Activated CD4-positive, alpha-beta T cell treated with anti-CD3 and anti-CD28 coated beads, Interleukin-2, amount 50 U/mL, for 24 hours (primary cell): ENCODE data around the gene PIK3C3.
"Not testable (repeated sequence)": the region's sequence is repeated elsewhere in the genome, so short reads cannot be mapped to it uniquely, and the experiment has no call there.

Source experiments
- DNase-seq, 2 donors: peaks; one replicate each; pipeline ENCODE4 v3.0.0-alpha.2; 2020; ENCODE audit warnings: low read depth in 1 of 2, low spot score in 1 of 2

The PIK3C3 gene

GRCh38 chr18:41965634-41966255, 10.7 kb downstream of the PIK3C3 start:
- DNase-seq, result no peak

DNA sequence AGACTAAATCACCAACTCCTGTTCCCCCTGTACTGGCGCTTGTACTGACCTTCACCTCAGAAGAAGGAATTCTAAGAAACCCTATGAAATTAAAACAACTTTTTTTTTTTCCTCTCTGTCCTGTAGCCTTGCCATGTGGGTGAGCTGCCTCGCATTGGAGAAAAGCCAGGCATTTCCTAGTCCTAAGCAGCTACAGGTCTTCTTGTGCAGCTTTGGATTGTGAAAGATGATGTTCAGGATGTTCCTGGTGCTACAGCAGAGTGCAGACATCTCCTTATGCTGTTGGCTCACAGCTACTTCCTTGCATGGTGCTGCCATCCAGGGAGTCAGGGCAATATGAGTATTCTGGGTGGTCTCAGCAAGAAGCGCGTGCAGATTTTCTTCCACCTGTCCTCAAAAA, 11.9 kb downstream of the PIK3C3 start:
- DNase-seq, result no peak

GRCh38 chr18:41967680-41968079, 12.6 kb downstream of the PIK3C3 start:
- DNase-seq, result no peak

GRCh38 chr18:41969881-41970280, 14.8 kb downstream of the PIK3C3 start:
- no peak for DNase-seq

DNA sequence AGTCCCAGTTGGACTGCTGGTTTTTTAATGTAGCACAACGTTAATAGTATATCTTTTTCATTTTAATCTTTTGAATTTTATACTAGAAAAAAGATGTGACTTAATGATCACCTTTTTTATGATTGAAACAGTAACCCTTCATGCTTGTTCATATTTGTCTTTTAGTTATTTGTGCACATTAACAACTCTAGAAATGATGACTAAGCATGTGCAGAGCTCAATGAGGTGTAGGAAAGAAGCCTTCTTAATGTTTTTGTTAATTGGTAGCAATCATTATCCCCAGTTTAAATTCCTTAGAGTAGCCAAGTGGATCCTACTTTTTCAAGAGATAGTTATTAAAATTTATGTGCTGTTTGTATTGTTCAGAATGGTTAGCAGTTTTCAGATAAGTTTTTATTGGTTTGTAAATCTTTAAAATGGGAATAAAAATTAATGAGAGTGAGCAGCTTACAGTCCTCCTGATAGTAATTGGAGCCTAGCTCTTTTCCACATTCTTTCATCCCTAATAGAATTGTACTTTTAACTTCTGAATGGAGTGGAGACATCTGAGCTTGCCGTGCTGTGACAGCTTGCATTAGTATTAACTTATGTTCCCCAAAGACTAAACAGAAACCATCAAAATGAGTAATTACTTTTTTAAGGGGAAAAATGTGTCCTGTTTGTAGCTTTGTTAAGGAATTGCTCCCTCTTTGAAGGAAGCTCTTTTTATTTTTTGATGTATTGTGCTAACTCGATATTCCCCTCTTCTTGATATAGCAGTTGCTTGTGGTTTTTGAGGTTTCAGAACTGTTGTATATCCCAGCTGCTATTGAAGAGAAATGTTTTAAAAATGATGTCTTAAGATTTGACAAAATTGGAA, 17.3 kb downstream of the PIK3C3 start:
- no peak for DNase-seq

- no peak for DNase-seq
Measured at GRCh38 chr18:41973983-41974382, 18.9 kb downstream of the PIK3C3 start.

DNA sequence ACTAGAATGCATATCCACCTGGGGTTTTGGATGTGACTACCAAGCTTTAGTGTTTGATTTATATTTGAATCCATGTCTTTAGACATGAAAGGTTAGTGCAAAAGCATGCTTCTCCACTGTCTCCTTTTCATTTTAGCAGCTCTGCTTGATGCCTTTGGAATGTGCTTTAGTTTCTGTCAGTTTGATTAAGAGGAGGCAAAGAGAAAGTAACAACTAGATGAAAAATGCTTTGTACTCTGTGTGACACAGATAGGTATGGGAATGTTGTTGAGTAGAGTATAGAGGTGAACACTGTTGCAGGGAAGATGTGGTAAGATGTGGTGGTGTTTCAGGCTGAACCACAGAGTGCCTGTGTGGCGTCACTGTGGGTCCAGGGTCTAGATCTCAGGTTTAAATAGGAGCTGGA, 19.8 kb downstream of the PIK3C3 start:
- DNase-seq, result no peak

- DNase-seq, result no peak
Measured at GRCh38 chr18:41975284-41975683, 20.2 kb downstream of the PIK3C3 start.

DNA sequence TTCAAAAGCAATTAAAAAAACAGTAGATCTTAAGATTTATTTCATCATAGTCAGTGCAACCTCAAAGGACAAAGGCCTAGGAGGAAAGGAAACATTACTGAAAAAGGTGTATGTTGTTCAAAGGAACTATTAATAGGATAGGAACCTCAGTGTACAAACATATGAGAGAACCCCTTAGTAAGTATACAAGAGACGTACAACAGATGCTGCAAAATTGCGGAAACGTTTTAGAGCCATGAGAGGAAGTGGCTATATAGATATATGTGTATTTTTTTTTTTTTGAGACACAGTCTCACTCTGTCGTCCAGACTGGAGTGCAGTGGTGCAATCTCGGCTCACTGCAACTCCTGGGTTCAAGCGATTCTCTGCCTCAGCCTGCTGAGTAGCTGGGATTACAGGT, 22.2 kb downstream of the PIK3C3 start:
- DNase-seq, result no peak

DNA sequence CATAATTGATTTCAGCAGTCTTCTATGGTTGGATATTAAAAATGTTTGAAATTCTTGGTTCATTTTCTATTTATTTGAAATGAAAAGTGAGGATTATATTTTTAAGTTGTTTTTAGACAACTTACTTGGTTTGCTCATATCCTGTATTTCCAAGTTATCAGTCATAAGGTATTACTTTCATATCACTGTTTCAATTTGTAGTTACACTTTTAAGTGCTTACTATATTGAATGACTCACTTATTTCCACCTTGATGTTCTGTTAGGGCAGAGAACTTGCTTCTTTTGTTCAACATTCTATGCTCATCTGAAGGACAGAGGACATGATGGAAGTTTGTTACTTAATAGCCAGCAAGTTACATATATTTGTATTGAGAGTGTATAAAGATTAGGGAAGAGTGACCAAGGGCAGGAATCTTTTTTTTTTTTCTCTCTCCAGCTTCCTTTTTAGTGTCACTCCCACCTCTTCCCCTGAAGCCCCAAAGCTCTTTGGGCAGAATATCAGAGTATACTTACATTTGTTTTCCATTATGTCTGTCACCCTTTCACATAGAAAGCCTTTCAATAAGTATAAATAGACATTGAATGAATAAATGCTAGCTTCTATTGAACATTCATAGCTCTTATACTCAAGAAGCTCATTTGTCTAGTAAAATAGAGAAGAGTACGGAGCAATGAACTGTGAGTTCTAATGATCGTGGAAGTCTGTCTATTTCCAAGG, 28.1 kb downstream of the PIK3C3 start:
- DNase-seq, result no peak

GRCh38 chr18:41985914-41986313, 30.9 kb downstream of the PIK3C3 start:
- no peak for DNase-seq

GRCh38 chr18:41989508-41989907, 34.5 kb downstream of the PIK3C3 start:
- DNase-seq, result no peak

DNA sequence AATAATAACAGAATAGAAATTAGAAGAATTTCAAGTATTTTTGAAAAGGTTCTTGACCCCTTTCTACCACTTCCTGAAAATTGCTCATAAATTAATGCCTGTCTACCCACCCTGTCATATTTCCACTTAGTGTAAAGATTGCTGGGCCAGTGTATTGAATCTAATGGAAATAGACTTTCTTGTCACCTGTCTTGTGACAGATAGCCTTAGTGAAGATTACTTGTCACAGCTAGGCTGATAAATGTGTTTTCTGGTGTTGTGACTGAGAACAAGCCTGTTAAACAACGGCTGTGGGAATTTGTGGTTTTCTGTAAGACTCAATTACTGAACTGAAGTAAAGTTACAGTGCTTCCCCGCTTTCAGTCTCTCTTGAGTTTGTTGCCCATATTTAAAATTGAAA, 37.0 kb downstream of the PIK3C3 start:
- DNase-seq, result no peak

DNA sequence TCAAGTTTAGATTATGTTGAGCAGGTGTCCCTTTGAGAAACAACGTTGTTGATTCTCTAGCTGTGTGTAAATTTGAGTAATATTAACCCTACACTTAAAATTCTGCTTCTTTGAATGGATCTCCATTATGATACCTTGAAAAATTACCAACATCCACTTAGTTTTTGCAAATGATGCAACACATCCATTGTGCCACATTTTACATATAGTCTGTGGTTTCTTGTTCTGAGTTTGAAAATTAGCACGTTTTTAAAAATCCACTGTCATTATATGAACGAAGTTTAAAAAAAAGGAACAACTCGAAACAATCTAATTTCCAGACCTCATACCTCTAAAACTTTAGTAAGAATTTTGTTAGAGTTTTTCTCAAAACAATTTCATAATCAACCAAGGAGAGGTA, 37.7 kb downstream of the PIK3C3 start:
- no peak for DNase-seq

DNA sequence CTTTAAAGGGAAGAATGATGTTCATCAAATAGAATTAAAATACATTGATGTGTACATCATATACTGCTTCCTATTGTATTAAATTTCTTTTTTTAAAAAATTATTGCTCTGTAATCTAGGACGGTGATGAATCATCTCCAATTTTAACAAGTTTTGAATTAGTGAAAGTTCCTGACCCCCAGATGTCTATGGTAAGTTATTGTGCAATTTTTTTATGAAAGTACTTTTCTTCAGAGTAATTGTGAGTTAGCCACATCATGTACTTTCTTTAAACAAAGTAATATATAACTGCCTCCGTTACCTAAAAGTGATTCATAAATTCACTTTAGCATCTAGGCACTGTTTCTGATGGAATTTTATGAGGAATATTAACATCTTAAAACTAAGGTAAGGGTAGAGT, 38.1 kb downstream of the PIK3C3 start:
- no peak for DNase-seq

- DNase-seq, result no peak
Measured at GRCh38 chr18:41996020-41996419, 41.0 kb downstream of the PIK3C3 start.

GRCh38 chr18:41999751-42000150, 44.7 kb downstream of the PIK3C3 start:
- DNase-seq, result no peak

- no peak for DNase-seq
Measured at GRCh38 chr18:42001801-42002200, 46.8 kb downstream of the PIK3C3 start.

DNA sequence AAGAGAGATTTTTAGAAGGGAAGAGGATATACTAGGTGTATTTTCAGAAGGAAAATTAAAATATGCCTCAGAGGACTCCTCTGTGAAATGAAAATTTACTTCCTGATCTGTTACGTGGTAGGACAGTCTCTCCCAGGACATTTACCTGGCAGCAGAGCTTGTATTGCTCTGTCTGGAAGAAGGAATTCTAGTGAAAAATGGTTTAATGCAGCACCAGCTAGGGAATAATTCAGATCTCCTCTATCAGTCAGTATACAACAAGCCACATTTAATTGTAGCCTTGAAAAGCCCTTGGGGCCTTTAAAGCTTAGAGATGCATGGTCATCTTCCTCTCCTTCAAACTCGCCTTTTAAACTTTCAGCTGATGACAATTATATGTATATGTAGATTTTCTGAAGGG, 49.6 kb downstream of the PIK3C3 start:
- DNase-seq, result no peak

DNA sequence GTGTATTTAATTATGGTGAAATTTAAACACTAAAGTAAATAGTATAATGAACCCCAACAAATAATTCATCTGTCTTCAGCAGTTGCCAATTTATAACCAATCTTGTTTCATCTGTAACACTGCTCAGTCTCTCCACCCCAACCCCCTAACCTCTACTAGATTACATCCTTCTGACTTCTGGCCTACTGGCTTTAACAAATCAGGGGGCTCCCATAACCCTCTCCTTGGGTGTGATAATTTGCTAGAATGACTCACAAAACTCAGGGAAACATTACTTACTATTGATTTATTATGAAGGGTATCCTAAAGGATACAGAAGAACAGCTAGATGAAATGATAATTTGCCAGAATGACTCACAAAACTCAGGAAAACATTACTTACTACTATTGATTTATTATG, 50.7 kb downstream of the PIK3C3 start:
- no peak for DNase-seq

DNA sequence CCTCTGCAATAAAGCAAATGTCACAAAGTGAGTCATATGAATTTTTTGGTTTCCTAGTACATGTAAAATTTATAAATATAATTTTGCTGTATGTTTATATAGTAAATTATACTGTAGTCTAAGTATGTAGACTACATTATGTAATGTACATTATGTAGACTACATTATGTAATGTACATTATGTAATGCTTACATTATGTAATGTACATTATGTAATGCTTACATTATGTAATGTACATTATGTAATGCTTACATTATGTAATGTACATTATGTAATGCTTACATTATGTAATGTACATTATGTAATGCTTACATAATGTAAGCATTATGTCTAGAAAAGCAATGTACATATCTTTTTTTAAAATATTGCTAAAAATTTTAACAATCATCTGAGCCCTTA, 54.4 kb downstream of the PIK3C3 start:
- DNase-seq, result not testable (repeated sequence)

DNA sequence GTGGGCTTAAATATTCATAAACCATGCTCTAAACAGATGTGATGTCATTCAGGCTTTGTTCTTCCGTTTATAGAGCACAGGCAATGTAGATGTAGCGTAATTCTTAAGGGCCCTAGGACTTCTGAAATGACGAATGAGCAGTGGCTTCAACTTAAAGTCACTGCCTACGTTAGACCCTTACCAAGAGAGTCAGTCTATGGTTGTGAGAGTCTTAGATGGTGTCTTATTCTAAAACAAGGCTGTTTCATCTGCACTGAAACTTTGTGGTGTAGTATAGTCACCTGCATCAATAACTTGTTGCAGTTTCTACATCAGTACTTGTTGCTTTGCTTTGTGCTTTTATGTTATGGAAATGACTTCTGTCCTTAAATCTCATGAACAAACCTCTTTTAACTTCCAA, 56.0 kb downstream of the PIK3C3 start:
- no peak for DNase-seq
